A673 (cell line): Measurements from ENCODE around the gene IRAG1. TPM values are rescaled to one million over a fixed set of nuclear protein-coding genes. Genes with fewer than 3 reads are reported as not detected.

Experiments used
- BruUV-seq: library from RNA; stranded (reverse); fragments of 400-500 nt; replicated peaks from 2 replicates; lab custom pipeline; 2021; lab: Mats Ljungman, UMichigan
- CTCF ChIA-PET: fragments of 300-600 bp; sonication (Branson Sonifier 250); formaldehyde crosslinking; loops from one replicate; lab custom pipeline; 2022; ENCODE audit warnings: antibody characterized with exemption; lab: Charles Lee
- POLR2A ChIA-PET: fragments of 300-600 bp; sonication (Branson Sonifier 250); formaldehyde crosslinking; loops from one replicate; lab custom pipeline; 2022; ENCODE audit warnings: antibody characterized with exemption; ENCODE audit not compliant: low non-redundant PET; lab: Charles Lee
- DNase-seq: peaks from one replicate; pipeline ENCODE4 v3.0.0-alpha.2; 2015; ENCODE audit warnings: low spot score
- H3K27ac ChIP-seq: fragments of 200-600 bp; sonication (generic); 2 replicates; pipeline ENCODE4 v1.5.1; 2016; ENCODE audit warnings: mixed run types, low read depth, mild to moderate bottlenecking, mixed read lengths, antibody characterized with exemption, low read length; ENCODE audit not compliant: poor library complexity, severe bottlenecking
- H3K27me3 ChIP-seq: fragments of 200-600 bp; sonication (generic); replicated peaks from 2 replicates; pipeline ENCODE4 v1.6.1; 2017; ENCODE audit warnings: mixed run types, low read depth, mild to moderate bottlenecking, mixed read lengths, antibody characterized with exemption, low read length; ENCODE audit not compliant: insufficient read depth, poor library complexity
- H3K36me3 ChIP-seq: fragments of 200-600 bp; sonication (generic); 2 replicates; pipeline ENCODE4 v1.6.1; 2016; ENCODE audit warnings: mixed run types, mild to moderate bottlenecking, mixed read lengths, antibody characterized with exemption, low read length; ENCODE audit not compliant: insufficient read depth, poor library complexity, severe bottlenecking
- H3K4me1 ChIP-seq: fragments of 200-600 bp; sonication (generic); 2 replicates; pipeline ENCODE4 v1.6.1; 2017; ENCODE audit warnings: mixed run types, mild to moderate bottlenecking, mixed read lengths, antibody characterized with exemption, low read length; ENCODE audit not compliant: insufficient read depth, poor library complexity, severe bottlenecking
- H3K4me3 ChIP-seq: fragments of 200-600 bp; sonication (generic); 2 replicates; pipeline ENCODE4 v1.5.1; 2016; ENCODE audit warnings: low read depth, mixed run types, mild to moderate bottlenecking, mixed read lengths, low read length; ENCODE audit not compliant: poor library complexity, severe bottlenecking
- H3K9me3 ChIP-seq: fragments of 200-600 bp; sonication (generic); 2 replicates; pipeline ENCODE4 v1.6.1; 2016; ENCODE audit warnings: mixed run types, low read depth, mild to moderate bottlenecking, mixed read lengths, antibody characterized with exemption, low read length; ENCODE audit not compliant: poor library complexity, severe bottlenecking
- EZH2 ChIP-seq: fragments of 200-600 bp; sonication (generic); IDR thresholded peaks from 2 replicates; pipeline ENCODE4 v1.6.1; 2017; ENCODE audit warnings: borderline replicate concordance, low read depth, mild to moderate bottlenecking, mixed read lengths, antibody characterized with exemption, low read length; ENCODE audit not compliant: poor library complexity, severe bottlenecking
- intact Hi-C: fragments of 100-400 bp; cut with micrococcal nuclease; formaldehyde crosslinking; loops from one replicate; pipeline ENCODE4 v1.10.0; 2022; ENCODE audit not compliant: unreplicated experiment
- total RNA-seq: library from RNA; stranded (reverse); gene quantifications from 2 replicates; pipeline ENCODE4 v1.2.3, GENCODE V29; 2021
- TF ChIP-seq, protein P1 (sequence below): fragments of 300-800, 200-600 bp; sonication (generic); conservative IDR thresholded peaks from 2 replicates; pipeline ENCODE4 v1.5.1; 2017; ENCODE audit warnings: low read depth, mild to moderate bottlenecking, antibody characterized with exemption, low read length, moderate library complexity, mixed read lengths

The IRAG1 gene
- total RNA-seq, 1 experiment from 2014 or later: 0.26 TPM

DNA sequence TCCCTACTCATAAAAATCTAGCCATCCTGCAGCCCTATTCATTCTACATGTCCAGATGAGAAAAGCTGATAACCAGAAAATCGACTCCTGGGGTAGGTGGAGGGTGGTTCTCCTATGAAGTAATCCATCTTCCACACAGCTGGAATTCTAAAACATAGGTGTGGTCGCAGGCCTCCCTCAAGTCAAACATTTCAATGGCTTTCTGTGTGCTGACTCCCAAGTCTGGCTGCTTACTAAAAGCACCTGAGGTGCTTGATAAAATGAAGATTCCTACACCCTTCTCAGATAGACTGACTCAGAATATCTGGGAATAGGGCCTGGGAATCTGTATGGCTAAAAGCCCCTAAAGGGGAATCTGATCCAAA, 26.1 kb downstream of the IRAG1 start:
- peaks cover 28% of the 10 kb centered on the region for H3K4me1 ChIP-seq
- TF ChIP-seq, protein P1, sequence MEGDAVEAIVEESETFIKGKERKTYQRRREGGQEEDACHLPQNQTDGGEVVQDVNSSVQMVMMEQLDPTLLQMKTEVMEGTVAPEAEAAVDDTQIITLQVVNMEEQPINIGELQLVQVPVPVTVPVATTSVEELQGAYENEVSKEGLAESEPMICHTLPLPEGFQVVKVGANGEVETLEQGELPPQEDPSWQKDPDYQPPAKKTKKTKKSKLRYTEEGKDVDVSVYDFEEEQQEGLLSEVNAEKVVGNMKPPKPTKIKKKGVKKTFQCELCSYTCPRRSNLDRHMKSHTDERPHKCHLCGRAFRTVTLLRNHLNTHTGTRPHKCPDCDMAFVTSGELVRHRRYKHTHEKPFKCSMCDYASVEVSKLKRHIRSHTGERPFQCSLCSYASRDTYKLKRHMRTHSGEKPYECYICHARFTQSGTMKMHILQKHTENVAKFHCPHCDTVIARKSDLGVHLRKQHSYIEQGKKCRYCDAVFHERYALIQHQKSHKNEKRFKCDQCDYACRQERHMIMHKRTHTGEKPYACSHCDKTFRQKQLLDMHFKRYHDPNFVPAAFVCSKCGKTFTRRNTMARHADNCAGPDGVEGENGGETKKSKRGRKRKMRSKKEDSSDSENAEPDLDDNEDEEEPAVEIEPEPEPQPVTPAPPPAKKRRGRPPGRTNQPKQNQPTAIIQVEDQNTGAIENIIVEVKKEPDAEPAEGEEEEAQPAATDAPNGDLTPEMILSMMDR: no peak
- TF ChIP-seq EZH2: no peak
- ChIA-PET CTCF (no interaction called here), POLR2A (no interaction called here)
- no peak for DNase-seq
- H3K27me3 ChIP-seq: no peaks in the 10 kb centered on the region
- BruUV-seq: no TSS peak
- no peaks in the 10 kb centered on the region for H3K36me3 ChIP-seq
- no peak overlapping the region for H3K4me3 ChIP-seq
- no peak overlapping the region for H3K27ac ChIP-seq
- no peaks in the 10 kb centered on the region for H3K9me3 ChIP-seq
- intact Hi-C loops: loop anchor here (5.0 kb wide), 1 partner anchor 60 kb away; no protein-coding TSS in a partner anchor

GRCh38 chr11:10666556-10667520, 26.7 kb downstream of the IRAG1 start:
- Histone ChIP-seq H3K9me3 (no peaks in the 10 kb centered on the region), H3K4me3 (no peak overlapping the region), H3K4me1 (peaks cover 28% of the 10 kb centered on the region), H3K36me3 (no peaks in the 10 kb centered on the region), H3K27me3 (no peaks in the 10 kb centered on the region), H3K27ac (no peak overlapping the region)
- intact Hi-C loops: loop anchor here (5.0 kb wide), 1 partner anchor 60 kb away; no protein-coding TSS in a partner anchor
- BruUV-seq: no TSS peak
- TF ChIP-seq, protein P1: no peak
- no peak for TF ChIP-seq EZH2
- ChIA-PET POLR2A (no interaction called here), CTCF (no interaction called here)
- DNase-seq: no peak

DNA sequence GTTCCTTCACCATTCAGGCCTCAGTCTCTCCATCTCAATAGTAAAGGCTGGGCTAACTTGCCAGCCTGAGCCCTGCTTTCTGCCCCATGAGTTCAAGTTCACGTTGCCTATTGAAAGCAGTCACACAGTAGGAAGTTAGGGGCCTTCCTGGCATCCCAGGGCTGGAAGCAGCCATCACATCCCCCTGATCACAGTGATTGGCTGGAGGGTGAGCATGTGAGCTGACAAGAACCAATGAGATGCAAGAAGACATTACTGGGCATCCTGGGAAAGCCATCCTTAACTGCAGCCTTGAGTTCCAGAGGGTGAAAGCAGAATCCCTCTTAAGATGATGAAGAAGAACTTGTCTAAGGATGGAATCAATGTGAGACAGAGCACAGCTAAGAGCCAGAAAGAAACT, 29.1 kb downstream of the IRAG1 start:
- Histone ChIP-seq H3K27ac (peak overlapping the region; percentile 72), H3K27me3 (no peaks in the 10 kb centered on the region), H3K4me1 (peaks cover 32% of the 10 kb centered on the region), H3K9me3 (no peaks in the 10 kb centered on the region), H3K4me3 (no peak overlapping the region), H3K36me3 (no peaks in the 10 kb centered on the region)
- ChIA-PET POLR2A (no interaction called here), CTCF (no interaction called here)
- DNase-seq: no peak
- no TSS peak for BruUV-seq
- intact Hi-C loops: no loop called here
- no peak for TF ChIP-seq EZH2
- TF ChIP-seq, protein P1: no peak
